ENCODE data around the gene TTLL4.

The TTLL4 gene

DNA sequence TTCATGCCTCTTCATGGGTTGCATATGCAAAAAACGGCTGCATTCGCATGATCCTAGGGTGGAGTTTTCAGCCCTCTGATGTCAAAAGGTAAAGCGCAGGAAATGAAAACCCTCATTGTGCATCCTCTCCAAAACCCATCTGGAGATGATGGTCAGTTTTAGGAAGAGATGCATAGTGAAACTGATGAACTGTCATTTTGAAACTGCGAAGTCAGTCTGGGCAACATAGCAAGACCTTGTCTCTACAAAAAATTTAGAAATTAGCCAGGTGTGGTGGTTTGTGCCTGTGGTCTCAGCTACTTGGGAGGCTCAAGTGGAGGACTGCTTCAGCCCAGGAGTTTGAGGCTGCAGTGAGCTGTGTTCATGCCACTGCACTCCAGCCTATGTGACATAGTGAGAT is 2.5 kb upstream of the TTLL4 start:
- Histone ChIP-seq H3K27ac (ENCODE audit: low read length) (no peak overlapping the region), H3K4me1 (ENCODE audit: low read length) (peaks cover 5% of the 10 kb centered on the region), H3K4me3 (ENCODE audit: low read length) (no peak overlapping the region), H2AFZ (ENCODE audit: low read depth, low read length) (no peak overlapping the region), H3K36me3 (replicated peaks; ENCODE audit: low read depth, low read length) (no peaks in the 10 kb centered on the region), H3K9ac (ENCODE audit: low read length) (no peak overlapping the region), H4K20me1 (ENCODE audit: insufficient read depth, low read length) (no peaks in the 10 kb centered on the region), H3K4me2 (ENCODE audit: low read length) (no peak overlapping the region), H3K9me3 (ENCODE audit: insufficient read depth, low read length) (no peaks in the 10 kb centered on the region), H3K79me2 (ENCODE audit: low read length) (peaks cover 22% of the 10 kb centered on the region), H3K27me3 (ENCODE audit: low read depth, low read length) (no peaks in the 10 kb centered on the region)
- no peak for TF ChIP-seq EZH2phosphoT487 (IDR thresholded peaks at IDR 0.05; ENCODE audit: low read depth)
- TF ChIP-seq, protein P1, sequence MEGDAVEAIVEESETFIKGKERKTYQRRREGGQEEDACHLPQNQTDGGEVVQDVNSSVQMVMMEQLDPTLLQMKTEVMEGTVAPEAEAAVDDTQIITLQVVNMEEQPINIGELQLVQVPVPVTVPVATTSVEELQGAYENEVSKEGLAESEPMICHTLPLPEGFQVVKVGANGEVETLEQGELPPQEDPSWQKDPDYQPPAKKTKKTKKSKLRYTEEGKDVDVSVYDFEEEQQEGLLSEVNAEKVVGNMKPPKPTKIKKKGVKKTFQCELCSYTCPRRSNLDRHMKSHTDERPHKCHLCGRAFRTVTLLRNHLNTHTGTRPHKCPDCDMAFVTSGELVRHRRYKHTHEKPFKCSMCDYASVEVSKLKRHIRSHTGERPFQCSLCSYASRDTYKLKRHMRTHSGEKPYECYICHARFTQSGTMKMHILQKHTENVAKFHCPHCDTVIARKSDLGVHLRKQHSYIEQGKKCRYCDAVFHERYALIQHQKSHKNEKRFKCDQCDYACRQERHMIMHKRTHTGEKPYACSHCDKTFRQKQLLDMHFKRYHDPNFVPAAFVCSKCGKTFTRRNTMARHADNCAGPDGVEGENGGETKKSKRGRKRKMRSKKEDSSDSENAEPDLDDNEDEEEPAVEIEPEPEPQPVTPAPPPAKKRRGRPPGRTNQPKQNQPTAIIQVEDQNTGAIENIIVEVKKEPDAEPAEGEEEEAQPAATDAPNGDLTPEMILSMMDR (IDR thresholded peaks at IDR 0.05; ENCODE audit: low read depth, low read length) = no peak

DNA sequence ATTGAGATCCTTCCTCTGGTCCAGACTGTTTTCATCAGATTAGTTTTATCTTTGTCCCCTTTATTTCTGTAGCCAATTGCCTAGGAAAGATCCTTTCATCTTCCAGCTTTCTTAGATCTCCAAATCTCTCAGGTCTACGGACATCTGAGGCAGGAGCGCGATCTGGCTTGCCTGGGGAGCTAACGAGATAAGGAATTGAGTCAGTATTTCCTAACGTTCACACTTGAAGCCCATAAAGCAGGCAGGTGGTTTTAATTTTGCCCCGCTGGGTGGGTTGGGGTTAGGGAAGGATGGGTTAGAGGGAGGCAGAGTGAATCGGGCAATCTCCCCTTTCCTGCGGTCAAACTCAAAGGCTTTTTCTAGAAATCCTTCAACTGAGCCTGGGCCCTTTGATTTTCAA is 727 bp upstream of the TTLL4 start:
- Histone ChIP-seq H2AFZ (ENCODE audit: low read depth, low read length) (peak overlapping the region; percentile 67), H3K79me2 (ENCODE audit: low read length) (peaks cover 38% of the 10 kb centered on the region), H3K9me3 (ENCODE audit: insufficient read depth, low read length) (no peaks in the 10 kb centered on the region), H3K4me2 (ENCODE audit: low read length) (0 out of 2 replicates have a peak overlapping the region, but pooled peaks have one; percentile 43), H3K4me3 (ENCODE audit: low read length) (no peak overlapping the region), H3K27ac (ENCODE audit: low read length) (no peak overlapping the region), H3K36me3 (replicated peaks; ENCODE audit: low read depth, low read length) (no peaks in the 10 kb centered on the region), H3K9ac (ENCODE audit: low read length) (no peak overlapping the region), H3K4me1 (ENCODE audit: low read length) (peaks cover 15% of the 10 kb centered on the region), H4K20me1 (ENCODE audit: insufficient read depth, low read length) (no peaks in the 10 kb centered on the region), H3K27me3 (ENCODE audit: low read depth, low read length) (no peaks in the 10 kb centered on the region)
- TF ChIP-seq EZH2phosphoT487 (IDR thresholded peaks at IDR 0.05; ENCODE audit: low read depth) = no peak
- TF ChIP-seq, protein P1 (IDR thresholded peaks at IDR 0.05; ENCODE audit: low read depth, low read length) = no peak

DNA sequence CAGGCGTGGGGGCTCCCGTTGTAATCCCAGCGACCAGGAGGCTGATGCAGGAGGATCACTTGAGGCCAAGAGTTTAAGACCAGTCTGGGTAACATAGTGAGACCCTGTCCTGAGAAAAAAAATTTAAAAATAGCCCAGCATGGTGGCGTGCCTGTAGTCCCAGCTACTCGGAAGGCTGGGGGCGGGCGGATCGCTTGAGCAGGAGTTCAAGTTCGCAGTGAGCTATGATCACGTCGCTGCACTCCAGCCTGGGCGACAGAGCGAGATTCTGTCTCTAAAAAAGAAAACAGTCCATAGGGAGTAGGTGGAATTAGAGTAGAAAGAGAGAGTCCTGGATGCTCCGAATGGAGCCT is 325 bp upstream of the TTLL4 start:
- H3K4me1 ChIP-seq (ENCODE audit: low read length) = peaks cover 15% of the 10 kb centered on the region
- H3K9me3 ChIP-seq (ENCODE audit: insufficient read depth, low read length) = no peaks in the 10 kb centered on the region
- H3K9ac ChIP-seq (ENCODE audit: low read length) = no peak overlapping the region
- H3K36me3 ChIP-seq (replicated peaks; ENCODE audit: low read depth, low read length) = no peaks in the 10 kb centered on the region
- peaks cover 42% of the 10 kb centered on the region for H3K79me2 ChIP-seq (ENCODE audit: low read length)
- peak overlapping the region; percentile 99 for H3K4me3 ChIP-seq (ENCODE audit: low read length)
- TF ChIP-seq, protein P1 (IDR thresholded peaks at IDR 0.05; ENCODE audit: low read depth, low read length) = no peak
- TF ChIP-seq EZH2phosphoT487 (IDR thresholded peaks at IDR 0.05; ENCODE audit: low read depth) = no peak
- H4K20me1 ChIP-seq (ENCODE audit: insufficient read depth, low read length) = peaks cover 2% of the 10 kb centered on the region; the same call in 1 of the 2 replicates
- H3K4me2 ChIP-seq (ENCODE audit: low read length) = peak overlapping the region; percentile 43
- H2AFZ ChIP-seq (ENCODE audit: low read depth, low read length) = peak overlapping the region; percentile 67
- no peak overlapping the region for H3K27ac ChIP-seq (ENCODE audit: low read length)
- H3K27me3 ChIP-seq (ENCODE audit: low read depth, low read length) = no peaks in the 10 kb centered on the region

DNA sequence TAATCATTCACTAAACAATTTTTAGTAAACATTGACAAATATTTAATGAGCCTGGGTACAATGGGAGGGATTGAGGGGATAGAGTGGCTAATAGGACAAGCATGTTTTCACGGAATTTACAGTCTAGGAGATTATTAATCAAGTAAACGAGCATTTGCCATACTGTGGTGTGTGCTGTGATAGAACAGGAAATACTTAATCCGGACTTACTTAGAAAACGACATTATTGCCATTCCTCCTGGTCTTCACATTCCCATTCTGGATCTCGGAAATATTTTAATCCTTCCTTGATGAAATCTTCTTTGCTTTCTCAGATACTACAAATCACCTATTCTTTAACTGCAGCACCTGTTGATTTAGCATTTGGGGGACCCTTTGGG is 905 bp downstream of the TTLL4 start:
- peak overlapping the region; percentile 99 for H3K4me2 ChIP-seq (ENCODE audit: low read length)
- H3K36me3 ChIP-seq (replicated peaks; ENCODE audit: low read depth, low read length) = peaks cover 6% of the 10 kb centered on the region
- H3K4me1 ChIP-seq (ENCODE audit: low read length) = peaks cover 15% of the 10 kb centered on the region
- H3K9me3 ChIP-seq (ENCODE audit: insufficient read depth, low read length) = no peaks in the 10 kb centered on the region
- peaks cover 44% of the 10 kb centered on the region for H3K79me2 ChIP-seq (ENCODE audit: low read length)
- H3K9ac ChIP-seq (ENCODE audit: low read length) = peak overlapping the region; percentile 90
- H4K20me1 ChIP-seq (ENCODE audit: insufficient read depth, low read length) = peaks cover 3% of the 10 kb centered on the region; the same call in 1 of the 2 replicates
- peak overlapping the region; percentile 99 for H3K4me3 ChIP-seq (ENCODE audit: low read length)
- peak overlapping the region; percentile 39 for H3K27ac ChIP-seq (ENCODE audit: low read length)
- no peaks in the 10 kb centered on the region for H3K27me3 ChIP-seq (ENCODE audit: low read depth, low read length)
- no peak for TF ChIP-seq EZH2phosphoT487 (IDR thresholded peaks at IDR 0.05; ENCODE audit: low read depth)
- TF ChIP-seq, protein P1 (IDR thresholded peaks at IDR 0.05; ENCODE audit: low read depth, low read length) = no peak
- peak overlapping the region; percentile 7; the same call in 1 of the 2 replicates for H2AFZ ChIP-seq (ENCODE audit: low read depth, low read length)
